HG03095 (cell line): ENCODE results near the gene FBXO22.
A peak's percentile ranks its signal among the peaks of the same experiment; 100 is the strongest.
"Not testable (repeated sequence)": the region's sequence is repeated elsewhere in the genome, so short reads cannot be mapped to it uniquely, and the experiment has no call there.

Experiments
- ATAC-seq: cut with Tn5 transposase; IDR thresholded peaks from one replicate; pipeline ENCODE4 v1.9.1; 2021; ENCODE audit warnings: moderate library complexity; ENCODE audit not compliant: unreplicated experiment

Gene FBXO22

DNA sequence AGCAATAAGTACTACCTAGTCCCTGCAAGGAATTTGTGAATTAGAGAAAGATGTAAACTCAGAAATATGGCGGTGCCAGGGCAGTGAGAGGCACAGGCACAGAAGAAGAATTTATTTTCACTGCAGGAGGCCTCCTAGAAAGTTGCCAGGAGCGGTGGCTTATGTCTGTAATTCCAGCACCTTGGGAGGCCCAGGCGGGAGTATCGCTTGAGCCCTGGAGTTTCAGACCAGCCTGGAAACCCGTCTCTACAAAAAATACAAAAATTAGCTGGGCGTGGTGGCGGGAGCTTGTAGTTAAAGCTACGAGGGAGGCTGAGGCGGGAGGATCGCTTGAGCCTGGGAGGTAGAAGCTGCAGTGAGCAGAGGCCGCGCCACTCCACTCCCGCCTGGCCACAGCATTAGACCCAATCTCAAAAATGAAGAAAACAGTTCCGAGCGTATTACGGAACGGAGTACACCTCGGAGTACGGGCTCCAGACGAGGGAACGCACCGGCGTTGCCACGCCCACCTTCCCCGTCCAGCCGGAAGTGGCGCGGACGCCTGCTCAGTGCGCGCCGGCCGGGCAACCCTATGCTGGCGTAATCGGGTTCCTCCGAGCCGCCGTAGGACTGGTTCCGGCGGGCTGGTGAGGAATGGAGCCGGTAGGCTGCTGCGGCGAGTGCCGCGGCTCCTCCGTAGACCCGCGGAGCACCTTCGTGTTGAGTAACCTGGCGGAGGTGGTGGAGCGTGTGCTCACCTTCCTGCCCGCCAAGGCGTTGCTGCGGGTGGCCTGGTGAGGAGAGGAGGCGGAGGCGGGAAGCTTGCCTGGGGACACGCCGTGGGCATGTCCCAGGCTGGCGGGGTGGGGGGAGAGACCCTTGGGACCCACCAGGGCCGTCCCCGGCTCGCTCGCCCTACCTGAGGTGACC, at the start of gene FBXO22:
TSS of gene FBXO22 (plus strand) at position 548 of the 909 bp plus-strand sequence. CDS start at position 634, 86 bp downstream.
- ATAC-seq, result peak; percentile 94

DNA sequence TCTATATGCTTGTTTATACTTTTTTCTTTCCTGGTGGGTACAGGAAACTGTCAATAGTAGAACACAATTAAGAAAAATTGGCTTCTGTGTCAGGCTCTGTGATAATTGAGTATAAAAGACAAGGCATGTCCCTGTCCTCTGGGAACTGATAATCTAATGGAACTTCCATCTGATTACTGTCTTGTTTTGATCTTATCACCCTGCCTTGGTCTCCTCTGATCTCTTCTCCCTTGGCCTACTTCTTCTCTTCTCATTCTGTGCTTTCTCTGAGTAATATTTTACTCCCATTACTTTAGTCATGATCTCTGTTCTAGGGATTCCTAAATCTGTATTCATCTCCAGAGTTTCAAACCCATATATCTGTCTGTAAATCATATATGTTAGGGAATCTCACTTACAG, 45.8 kb upstream of the FBXO22 start:
- no peak for ATAC-seq

DNA sequence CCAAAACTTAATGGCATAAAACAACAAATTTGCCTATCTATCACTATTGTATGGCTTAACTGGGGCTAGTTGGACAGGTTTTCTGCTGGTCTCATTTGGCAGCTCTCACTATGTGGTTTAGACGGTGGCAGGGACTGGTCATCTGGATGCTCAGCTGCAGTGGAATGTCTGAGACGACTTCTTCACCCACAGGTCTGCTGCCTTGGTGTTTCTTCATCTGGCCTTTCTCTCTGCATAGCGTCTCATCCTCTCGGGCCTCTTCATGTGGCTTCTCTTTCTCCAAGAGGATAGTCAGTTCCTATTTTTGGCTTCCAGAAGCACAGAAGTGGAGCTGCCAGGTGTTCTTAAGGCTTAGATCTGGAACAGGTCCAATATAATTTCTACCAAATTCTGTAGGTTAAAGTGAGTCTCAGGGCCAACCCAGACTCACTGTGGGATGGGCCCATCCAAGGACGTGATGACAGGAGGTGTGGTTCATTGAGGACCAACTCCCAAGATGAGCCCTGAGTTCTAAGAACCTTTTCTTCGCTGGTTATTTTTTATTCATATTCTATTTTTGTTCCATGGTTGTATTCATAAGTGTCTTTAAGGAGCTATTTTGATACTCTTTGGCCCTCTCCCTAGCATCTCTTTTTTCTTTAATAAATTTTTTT, 41.8 kb upstream of the FBXO22 start:
- ATAC-seq, result no peak

DNA sequence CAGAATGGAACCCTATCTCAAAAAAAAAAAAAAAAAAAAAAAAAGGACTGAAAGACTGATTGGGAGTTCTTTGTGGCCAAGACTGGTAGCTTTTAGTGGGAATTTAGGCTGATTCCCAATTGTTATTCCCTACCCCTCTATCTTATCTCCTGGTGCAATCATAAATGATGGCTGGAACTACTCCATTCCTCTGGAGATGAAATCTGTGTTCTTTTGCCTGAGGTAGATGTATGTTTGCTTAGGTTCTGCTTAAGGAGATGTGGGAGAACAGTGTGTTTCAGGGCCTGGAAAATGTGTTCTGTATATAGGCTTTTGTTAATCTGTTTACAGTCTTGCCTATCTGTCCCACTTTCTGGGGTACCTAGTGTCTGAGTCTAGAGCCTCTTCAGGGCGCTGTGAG, 40.9 kb upstream of the FBXO22 start:
- no peak for ATAC-seq

DNA sequence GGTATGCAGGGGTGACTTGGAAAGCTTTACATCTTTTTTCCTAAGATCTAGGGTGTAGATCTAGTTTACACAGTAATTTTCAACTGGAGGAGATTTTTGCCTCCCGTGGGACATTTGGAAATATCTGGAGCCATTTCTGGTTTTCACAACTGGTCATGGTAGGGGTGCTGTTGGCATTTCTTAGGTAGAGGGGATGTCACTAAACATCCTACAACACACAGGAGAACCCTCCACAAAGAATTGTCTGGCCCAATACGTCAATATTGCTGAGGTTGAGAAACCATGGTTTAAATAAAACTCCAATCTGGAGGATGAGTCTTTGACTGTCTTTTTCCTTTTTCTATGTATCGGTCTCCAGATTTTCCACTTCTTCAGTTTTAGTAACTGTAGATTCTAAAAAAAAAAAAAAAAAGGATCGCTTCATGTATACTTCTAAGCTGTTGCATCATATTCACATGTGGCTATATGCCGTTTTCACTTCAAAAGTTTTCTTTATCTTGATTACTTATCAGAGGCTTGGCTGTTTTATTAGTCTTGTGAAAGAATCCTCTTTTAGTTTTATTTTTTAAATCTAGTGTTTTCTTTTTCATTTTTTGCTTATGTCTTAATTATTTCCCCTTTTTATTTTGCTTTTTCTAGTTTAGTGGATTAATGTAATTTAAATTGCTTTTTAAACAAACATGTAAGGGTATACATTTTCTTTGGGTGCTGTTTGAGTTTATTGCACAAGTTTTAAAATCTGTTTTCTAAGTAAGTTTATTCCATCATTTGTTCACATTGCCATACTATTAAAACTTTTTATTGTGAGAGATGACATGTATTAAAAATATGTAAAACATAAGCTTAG, 39.2 kb upstream of the FBXO22 start:
- no peak for ATAC-seq

DNA sequence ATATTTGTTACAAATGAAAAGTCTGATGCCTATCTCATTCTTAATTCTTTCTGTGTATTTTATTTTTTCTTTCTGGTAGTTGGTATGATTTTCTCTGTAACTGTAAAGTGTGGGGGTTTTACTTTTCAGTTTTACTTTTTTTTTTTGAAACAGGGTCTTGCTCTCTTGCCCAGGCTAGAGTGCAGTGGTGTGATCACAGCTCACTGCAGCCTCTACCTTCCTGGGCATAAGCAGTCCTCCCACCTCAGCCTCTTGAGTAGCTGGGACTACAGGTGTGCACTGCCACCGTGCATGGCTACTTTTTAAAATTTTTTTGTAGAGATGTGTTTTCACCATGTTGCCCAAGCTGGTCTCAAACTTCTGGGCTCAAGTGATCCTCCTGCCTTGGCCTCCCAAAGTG, 37.6 kb upstream of the FBXO22 start:
- not testable (repeated sequence) for ATAC-seq

DNA sequence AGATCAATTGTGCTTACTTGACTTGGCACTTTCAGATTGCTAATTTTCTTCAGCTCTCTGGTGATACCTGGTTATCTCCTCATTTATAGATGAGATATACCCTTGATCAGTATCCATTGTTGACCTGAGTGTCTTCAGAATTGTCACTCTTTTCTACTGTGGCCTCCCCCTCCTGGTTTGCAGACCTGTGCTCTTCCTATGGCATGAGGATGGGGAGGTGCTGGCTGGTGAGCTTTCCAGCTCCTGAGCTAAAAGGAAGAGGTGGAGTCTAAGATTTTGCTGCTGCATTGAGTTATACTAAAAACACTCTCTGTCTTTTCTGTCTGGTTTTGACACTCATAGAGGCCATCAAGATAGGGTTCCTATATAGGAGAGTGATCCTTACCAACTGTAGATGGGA, 36.8 kb upstream of the FBXO22 start:
- no peak for ATAC-seq

DNA sequence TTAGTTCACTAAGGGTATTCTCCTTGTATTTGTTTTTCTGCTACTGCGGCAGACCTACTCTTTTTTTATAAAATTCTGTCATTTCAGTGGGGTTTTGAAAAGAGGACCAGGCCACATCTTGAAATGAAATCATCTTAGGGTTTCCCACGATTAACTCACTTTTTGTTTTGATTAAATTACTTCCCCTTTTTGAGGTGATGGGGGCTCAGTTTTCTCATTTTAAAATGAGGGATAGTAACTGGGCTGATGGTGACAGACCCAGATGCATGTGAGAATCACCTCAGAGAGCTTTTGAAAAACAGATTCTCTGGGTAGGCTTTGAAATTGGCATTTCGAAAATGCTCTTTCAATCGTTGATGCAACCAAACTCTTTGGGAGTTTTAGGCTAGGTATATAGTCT, 36.2 kb upstream of the FBXO22 start:
- no peak for ATAC-seq

DNA sequence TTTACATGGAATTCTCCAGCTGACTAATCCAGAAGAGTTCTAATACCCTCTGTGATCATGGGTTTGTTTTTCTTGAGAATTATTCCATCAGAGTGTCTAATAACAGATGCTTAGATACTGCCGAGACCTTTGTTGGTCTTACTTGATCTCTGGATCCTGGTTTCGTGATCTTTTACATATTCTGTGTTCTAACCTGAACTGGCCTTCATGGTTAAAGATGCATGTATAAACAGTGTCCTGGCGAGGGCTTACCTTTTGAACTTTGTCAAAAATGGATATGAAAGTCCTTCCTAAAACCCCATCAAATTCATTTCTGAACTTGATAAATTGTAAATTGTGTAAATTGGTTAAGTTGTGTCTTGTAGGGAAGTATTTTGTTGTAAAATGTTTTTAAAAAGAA, 35.7 kb upstream of the FBXO22 start:
- ATAC-seq, result no peak

DNA sequence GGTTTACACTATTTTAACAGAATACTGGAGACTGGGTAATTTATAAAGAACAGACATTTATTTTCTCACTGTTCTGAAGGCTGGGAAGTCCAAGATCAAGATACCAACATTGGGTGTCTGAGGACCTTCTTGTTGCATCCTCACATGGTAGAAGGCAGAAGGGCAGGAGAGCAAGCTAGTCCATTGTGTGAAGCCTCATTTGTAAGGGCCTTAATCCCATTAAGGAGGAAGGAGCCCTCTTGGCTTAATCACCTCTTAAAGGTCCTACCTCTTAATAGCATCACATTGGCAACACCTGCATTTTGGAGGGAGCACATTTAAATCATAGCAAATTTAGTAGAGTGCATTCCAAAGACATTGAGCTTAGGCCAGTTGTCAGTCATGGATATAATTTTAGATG, 34.2 kb upstream of the FBXO22 start:
- ATAC-seq, result no peak

DNA sequence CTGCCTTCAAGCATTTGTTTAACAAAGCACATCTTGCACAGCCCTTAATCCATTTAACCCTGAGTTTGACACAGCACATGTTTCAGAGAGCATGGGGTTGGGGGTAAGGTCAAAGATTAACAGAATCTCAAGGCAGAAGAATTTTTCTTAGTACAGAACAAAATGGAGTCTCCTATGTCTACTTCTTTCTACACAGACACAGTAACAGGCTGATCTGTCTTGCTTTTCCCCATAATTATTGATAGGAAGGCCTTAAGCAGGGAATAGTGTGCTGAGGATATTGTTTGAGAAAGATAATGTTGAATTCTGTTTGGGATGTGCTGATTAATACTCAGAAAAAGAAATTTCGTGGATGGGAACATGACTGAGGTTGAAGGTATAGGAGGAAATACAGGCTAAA, 32.1 kb upstream of the FBXO22 start:
- ATAC-seq, result not testable (repeated sequence)

DNA sequence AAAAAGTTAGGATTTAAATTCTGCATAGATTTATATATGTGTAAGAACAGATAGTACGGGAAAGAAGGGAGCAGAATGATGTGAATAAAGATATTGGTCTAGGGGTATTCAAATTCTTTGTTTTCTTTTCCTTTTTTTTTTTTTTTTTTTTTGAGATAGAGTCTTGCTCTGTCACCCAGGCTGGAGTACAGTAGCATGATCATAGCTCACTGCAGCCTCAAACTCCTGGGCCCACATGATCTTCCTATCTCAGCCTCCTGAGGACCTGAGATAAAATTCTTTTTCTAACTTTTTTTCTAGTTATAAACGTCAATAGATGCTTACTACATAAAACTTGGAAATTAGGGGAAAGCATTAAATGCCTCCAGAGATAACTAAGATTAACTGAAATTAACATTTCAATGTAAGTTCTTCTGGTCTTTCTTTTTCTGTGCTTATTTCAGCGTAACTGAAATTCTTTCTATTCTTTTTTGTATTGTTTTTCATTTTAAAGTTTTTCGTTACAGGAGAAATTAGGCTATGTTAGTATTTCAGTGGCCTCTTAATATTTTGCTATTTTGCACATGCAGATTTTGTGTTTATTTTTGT, 31.2 kb upstream of the FBXO22 start:
- no peak for ATAC-seq

DNA sequence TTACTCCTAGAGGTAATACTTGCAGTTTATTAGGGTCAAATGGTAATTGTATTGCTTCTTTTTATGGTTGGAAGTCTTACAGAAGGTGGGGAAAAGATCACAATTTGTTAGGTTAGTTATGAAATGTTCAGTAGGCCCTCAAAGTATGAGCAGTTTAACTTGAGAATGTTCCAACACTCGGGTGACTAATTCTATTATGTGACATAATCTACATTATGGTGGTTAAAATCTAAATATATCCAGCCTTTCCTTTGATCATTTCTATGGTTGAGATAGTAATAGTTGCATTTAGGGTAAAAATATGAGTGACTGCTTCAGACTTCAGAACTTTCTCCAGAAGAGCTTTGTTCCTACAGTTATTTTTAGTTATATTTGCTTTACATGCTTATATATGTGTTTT, 19.6 kb upstream of the FBXO22 start:
- ATAC-seq, result no peak

DNA sequence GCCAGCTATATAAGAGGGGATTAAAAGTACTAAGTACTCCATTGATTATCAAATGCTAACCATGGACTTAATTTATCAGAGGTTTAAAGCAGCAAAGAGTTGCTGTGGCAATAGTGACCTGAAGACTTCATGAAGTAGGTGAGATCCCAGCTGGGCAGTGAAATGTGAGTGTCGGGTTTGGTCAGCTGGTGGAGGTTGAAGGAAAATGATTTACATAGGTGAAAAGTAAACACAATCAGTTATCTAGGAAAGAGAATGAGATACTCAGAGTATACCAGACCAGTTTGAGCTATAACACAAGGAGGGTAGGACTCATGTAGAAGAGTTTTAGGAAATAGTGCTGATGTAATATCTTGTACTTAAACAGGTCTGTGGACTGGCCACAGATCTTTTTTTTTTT, 16.5 kb upstream of the FBXO22 start:
- no peak for ATAC-seq

DNA sequence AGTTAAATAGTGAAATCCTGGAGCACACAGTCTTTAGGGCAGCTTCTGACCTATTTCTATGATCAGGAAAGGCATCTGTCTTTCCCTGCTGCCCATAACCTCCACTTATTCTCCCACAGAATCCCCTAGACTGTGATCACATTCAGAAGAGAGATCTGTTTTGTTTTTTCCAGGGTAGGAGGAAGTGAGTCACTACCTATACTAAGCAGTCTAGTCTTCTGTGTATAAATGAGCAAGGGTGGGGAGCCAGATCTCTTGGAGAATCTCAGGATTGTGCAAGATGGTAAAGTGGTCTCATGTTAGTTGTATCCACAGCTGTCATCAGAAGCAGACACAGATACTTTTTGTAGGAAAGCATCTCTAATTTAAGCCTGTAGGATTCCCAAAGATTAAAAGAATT, 11.8 kb upstream of the FBXO22 start:
- ATAC-seq, result no peak

DNA sequence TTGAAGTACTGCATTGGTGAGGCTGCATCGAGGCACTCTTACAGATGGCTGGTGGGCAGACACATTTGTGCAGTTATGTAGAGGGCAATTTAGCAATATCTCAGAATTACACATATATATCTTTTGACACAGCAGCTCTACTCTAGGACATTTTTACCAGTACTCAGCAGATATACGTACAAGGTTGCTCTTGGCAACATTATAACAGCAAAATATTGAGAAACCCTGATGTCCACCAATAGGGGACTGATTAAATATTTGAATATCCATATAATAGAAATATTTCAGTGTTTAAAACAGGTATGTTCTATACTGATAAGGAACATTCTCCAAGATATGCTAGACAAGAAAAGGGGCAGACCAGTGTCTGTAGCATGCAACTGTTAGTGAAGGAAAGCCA, 7.9 kb upstream of the FBXO22 start:
- ATAC-seq, result no peak

DNA sequence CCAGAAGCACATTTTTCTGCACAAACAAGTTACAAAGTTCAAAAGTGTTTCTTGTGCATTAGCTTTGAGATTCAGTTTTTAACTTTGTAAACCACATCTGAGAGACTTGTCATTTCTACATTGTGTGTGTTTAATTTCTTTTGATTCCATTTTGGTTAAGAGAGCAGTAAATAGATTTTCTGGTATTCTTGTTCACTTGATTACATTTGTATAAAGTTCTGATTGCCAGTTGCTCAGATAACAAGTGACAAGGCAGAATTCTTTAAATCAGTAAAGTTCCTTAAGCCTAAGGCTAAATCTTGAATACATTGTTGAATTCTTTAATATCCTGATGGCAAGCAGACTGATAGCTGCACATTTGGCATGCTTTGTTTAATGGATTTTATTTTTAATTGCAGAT, 3.1 kb upstream of the FBXO22 start:
- no peak for ATAC-seq

DNA sequence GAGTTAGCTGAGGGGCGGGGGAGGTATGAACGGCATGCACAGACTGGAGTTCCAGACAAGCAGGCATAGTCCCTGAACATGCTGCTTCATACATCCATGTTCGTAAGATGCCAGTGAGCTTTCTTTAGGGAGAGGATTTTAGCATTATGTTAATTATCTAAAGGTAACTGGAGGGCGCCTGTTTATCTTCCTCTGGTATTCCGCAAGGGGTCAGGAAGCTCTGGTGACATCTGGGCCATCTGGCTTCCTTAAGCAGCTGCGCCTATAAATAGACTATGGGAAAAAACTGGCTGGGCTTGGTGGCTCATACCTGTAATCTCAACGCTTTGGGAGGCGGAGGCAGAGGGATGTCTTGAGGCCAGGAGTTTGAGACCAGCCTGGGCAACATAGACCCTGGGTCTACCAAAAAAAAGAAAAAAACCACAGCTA, 1.5 kb upstream of the FBXO22 start:
- ATAC-seq, result no peak

DNA sequence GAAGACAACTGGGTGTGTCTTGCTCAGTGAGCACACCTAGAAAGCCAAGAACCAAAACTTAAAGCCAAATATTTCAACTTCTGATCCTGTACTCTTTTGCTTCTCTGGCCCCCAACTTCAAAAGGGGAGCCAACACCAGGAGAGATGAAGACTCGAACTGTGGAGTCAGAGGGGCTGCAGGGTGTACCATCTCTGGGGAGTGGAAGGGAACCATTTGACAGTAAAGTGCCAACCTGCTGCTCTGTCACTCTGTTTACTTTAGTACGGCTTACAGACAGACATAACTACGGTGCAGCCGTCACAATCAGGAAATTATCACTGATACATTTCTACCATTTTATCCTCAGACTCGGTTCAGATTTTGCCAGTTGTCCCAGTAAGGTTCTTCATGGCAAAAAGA, 1.6 kb downstream of the FBXO22 start:
- ATAC-seq, result no peak

DNA sequence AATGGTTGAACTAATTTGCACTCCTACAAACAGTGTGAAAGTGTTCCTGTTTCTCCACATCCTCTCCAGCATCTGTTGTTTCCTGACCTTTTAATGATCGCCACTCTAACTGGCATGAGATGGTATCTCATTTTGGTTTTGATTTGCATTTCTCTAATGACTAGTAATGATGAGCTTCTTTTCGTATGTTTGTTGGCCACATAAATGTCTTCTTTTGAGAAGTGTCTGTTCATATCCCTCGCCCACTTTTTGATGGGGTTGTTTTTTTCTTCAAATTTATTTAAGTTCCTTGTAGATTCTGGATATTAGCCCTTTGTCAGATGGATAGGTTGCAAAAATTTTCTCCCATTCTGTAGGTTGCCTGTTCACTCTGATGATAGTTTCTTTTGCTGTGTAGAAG, 6.7 kb downstream of the FBXO22 start:
- ATAC-seq, result not testable (repeated sequence)

DNA sequence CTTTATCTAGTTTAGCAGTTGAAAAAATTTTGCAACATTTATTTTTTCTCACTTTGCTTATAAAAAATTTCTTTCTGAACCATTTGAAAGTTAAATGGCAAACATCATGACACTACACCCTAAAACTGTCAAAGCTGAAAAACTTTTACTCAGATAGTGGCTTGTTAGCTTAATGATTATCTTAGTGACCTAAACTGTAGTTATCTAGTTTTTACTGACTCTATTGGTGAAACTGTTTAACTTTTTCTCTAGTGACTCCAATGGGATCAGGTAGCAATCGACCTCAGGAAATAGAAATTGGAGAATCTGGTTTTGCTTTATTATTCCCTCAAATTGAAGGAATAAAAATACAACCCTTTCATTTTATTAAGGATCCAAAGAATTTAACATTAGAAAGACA, 13.3 kb downstream of the FBXO22 start:
- no peak for ATAC-seq
